SK-N-MC (cell line): ENCODE measurements around the gene CCDC183.

Experiments
- EZH2 ChIP-seq: fragments of 200-600 bp; sonication (generic); IDR thresholded peaks from one replicate; pipeline ENCODE4 v1.6.1; 2017; ENCODE audit warnings: antibody characterized with exemption
- POLR2AphosphoS5 ChIP-seq: IDR thresholded peaks from 2 replicates; pipeline ENCODE4 v1.6.1; 2012; ENCODE audit warnings: mild to moderate bottlenecking, low read depth, low read length, borderline replicate concordance

- TF ChIP-seq POLR2AphosphoS5 (no peak), EZH2 (no peak)
These were observed 21.6 kb upstream of the CCDC183 start for GRCh38 chr9:136774416-136775045.
